ENCODE results near the gene MTMR1.

MTMR1 gene

GRCh38 chrX:150769408-150769807 is 76.2 kb downstream of the MTMR1 start:
- no peak for DNase-seq
- in situ Hi-C loops (cut with MboI; ENCODE audit: low pct_unique_long_range_greater_than_20kb, low sequenced_read_pairs) = loop anchor here (25.0 kb wide), 1 partner anchor 918 kb away; the partner anchor contains the start of gene PRRG3

GRCh38 chrX:150770623-150771022 is 77.4 kb downstream of the MTMR1 start:
- in situ Hi-C loops (cut with MboI; ENCODE audit: low pct_unique_long_range_greater_than_20kb, low sequenced_read_pairs) = loop anchor here (25.0 kb wide), 1 partner anchor 917 kb away; the partner anchor contains the start of gene PRRG3
- DNase-seq = no peak

GRCh38 chrX:150771116-150771515 is 77.9 kb downstream of the MTMR1 start:
- DNase-seq = no peak
- in situ Hi-C loops (cut with MboI; ENCODE audit: low pct_unique_long_range_greater_than_20kb, low sequenced_read_pairs) = loop anchor here (25.0 kb wide), 1 partner anchor 916 kb away; the partner anchor contains the start of gene PRRG3

GRCh38 chrX:150772150-150772970 is 79.2 kb downstream of the MTMR1 start:
- DNase-seq = peak; percentile 87
- in situ Hi-C loops (cut with MboI; ENCODE audit: low pct_unique_long_range_greater_than_20kb, low sequenced_read_pairs) = loop anchor here (25.0 kb wide), 1 partner anchor 915 kb away; the partner anchor contains the start of gene PRRG3

GRCh38 chrX:150773117-150773516 is 79.9 kb downstream of the MTMR1 start:
- in situ Hi-C loops (cut with MboI; ENCODE audit: low pct_unique_long_range_greater_than_20kb, low sequenced_read_pairs) = loop anchor here (25.0 kb wide), 1 partner anchor 914 kb away; the partner anchor contains the start of gene PRRG3
- no peak for DNase-seq

GRCh38 chrX:150773634-150774033 is 80.4 kb downstream of the MTMR1 start:
- in situ Hi-C loops (cut with MboI; ENCODE audit: low pct_unique_long_range_greater_than_20kb, low sequenced_read_pairs) = loop anchor here (25.0 kb wide), 1 partner anchor 914 kb away; the partner anchor contains the start of gene PRRG3
- DNase-seq = no peak

- no peak for DNase-seq
- in situ Hi-C loops (cut with MboI; ENCODE audit: low pct_unique_long_range_greater_than_20kb, low sequenced_read_pairs) = loop anchor here (25.0 kb wide), 2 partner anchors 312 to 912 kb away; partner anchors contain the start of gene PRRG3
These were observed 81.8 kb downstream of the MTMR1 start for GRCh38 chrX:150774798-150775568.

- DNase-seq = no peak
- in situ Hi-C loops (cut with MboI; ENCODE audit: low pct_unique_long_range_greater_than_20kb, low sequenced_read_pairs) = loop anchor here (25.0 kb wide), 1 partner anchor 312 kb away; no protein-coding TSS in a partner anchor
These were observed 82.6 kb downstream of the MTMR1 start for GRCh38 chrX:150775569-150776350.

GRCh38 chrX:150777328-150777992 is 84.3 kb downstream of the MTMR1 start:
- DNase-seq = no peak
- in situ Hi-C loops (cut with MboI; ENCODE audit: low pct_unique_long_range_greater_than_20kb, low sequenced_read_pairs) = loop anchor here (25.0 kb wide), 1 partner anchor 310 kb away; no protein-coding TSS in a partner anchor

- no peak for DNase-seq
- in situ Hi-C loops (cut with MboI; ENCODE audit: low pct_unique_long_range_greater_than_20kb, low sequenced_read_pairs) = loop anchor here (25.0 kb wide), 1 partner anchor 308 kb away; no protein-coding TSS in a partner anchor
These were observed 86.2 kb downstream of the MTMR1 start for GRCh38 chrX:150779385-150779784.

- DNase-seq = no peak
- in situ Hi-C loops (cut with MboI; ENCODE audit: low pct_unique_long_range_greater_than_20kb, low sequenced_read_pairs) = loop anchor here (25.0 kb wide), 1 partner anchor 306 kb away; no protein-coding TSS in a partner anchor
These were observed 88.5 kb downstream of the MTMR1 start for GRCh38 chrX:150781677-150782076.

GRCh38 chrX:150790021-150790420 is 96.8 kb downstream of the MTMR1 start:
- no peak for DNase-seq
- in situ Hi-C loops (cut with MboI; ENCODE audit: low pct_unique_long_range_greater_than_20kb, low sequenced_read_pairs) = loop anchor here (25.0 kb wide), 1 partner anchor 297 kb away; no protein-coding TSS in a partner anchor

- in situ Hi-C loops (cut with MboI; ENCODE audit: low pct_unique_long_range_greater_than_20kb, low sequenced_read_pairs) = loop anchor here (25.0 kb wide), 1 partner anchor 294 kb away; no protein-coding TSS in a partner anchor
- DNase-seq = no peak
These were observed 99.8 kb downstream of the MTMR1 start for GRCh38 chrX:150792949-150793527.

GRCh38 chrX:150805736-150806135 is 112.5 kb downstream of the MTMR1 start:
- in situ Hi-C loops (cut with MboI; ENCODE audit: low pct_unique_long_range_greater_than_20kb, low sequenced_read_pairs) = no loop called here
- no peak for DNase-seq

GRCh38 chrX:150806827-150807226 is 113.6 kb downstream of the MTMR1 start:
- in situ Hi-C loops (cut with MboI; ENCODE audit: low pct_unique_long_range_greater_than_20kb, low sequenced_read_pairs) = no loop called here
- no peak for DNase-seq

GRCh38 chrX:150813922-150814321 is 120.7 kb downstream of the MTMR1 start:
- DNase-seq = no peak
- in situ Hi-C loops (cut with MboI; ENCODE audit: low pct_unique_long_range_greater_than_20kb, low sequenced_read_pairs) = no loop called here

Measured in KBM-7 (cell line).